GM12865 (cell line): ENCODE measurements around the gene PRDM16.

ENCODE experiments used
- DNase-seq: peaks from one replicate; pipeline ENCODE4 v3.0.0; 2010; ENCODE audit warnings: low read depth
- H3K4me3 ChIP-seq: 2 replicates; pipeline ENCODE4 v1.5.1; 2011; ENCODE audit warnings: mild to moderate bottlenecking, low read depth, low read length, control low read depth
- TF ChIP-seq, protein P1 (sequence below): IDR thresholded peaks from 2 replicates; pipeline ENCODE4 v1.5.1; 2011; ENCODE audit warnings: low read length, control low read depth, low read depth, inconsistent platforms; ENCODE audit not compliant: insufficient read depth; ENCODE audit errors: missing control alignments

Gene PRDM16

DNA sequence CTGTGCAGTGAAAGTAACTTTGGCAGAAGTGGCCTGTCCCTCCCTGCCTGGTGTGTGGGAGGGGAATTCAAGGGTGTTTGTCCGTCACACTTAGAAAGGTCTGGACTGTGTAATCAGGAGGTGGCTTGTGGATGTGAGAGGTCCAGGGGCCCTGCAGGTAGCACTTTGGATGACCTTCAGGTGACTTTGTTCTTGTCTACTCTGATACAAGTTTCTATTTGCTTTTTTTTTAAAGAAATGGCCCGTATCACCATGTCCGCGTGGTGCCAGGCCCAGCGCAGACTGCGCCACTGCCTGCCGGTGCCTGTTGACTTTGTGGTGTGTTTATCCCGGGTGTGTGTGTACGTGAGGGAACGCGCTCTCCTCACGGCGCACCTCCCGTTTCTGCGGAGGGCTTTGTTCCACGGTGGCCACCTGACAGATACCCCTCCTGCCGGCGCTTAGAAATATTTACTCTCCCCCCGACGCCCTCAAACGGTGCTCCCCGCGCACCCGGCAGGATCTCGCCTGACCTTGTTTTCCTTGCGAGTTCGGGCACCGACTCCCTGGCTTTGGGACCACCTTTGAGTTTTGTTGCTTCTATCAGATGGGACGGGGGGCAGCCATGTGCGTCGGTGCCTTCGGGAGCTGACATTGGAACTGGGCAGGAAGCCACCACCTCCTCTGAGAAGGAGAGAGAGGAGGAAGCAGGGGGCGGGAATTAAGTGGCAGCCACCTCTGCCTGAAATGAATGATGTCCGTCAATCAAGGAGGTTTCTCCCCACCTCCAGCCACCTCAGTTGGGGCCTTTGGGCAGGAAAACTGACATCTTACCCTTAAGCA, 119.4 kb downstream of the PRDM16 start:
- no peak overlapping the region for H3K4me3 ChIP-seq
- TF ChIP-seq, protein P1, sequence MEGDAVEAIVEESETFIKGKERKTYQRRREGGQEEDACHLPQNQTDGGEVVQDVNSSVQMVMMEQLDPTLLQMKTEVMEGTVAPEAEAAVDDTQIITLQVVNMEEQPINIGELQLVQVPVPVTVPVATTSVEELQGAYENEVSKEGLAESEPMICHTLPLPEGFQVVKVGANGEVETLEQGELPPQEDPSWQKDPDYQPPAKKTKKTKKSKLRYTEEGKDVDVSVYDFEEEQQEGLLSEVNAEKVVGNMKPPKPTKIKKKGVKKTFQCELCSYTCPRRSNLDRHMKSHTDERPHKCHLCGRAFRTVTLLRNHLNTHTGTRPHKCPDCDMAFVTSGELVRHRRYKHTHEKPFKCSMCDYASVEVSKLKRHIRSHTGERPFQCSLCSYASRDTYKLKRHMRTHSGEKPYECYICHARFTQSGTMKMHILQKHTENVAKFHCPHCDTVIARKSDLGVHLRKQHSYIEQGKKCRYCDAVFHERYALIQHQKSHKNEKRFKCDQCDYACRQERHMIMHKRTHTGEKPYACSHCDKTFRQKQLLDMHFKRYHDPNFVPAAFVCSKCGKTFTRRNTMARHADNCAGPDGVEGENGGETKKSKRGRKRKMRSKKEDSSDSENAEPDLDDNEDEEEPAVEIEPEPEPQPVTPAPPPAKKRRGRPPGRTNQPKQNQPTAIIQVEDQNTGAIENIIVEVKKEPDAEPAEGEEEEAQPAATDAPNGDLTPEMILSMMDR: no peak
- DNase-seq: no peak

DNA sequence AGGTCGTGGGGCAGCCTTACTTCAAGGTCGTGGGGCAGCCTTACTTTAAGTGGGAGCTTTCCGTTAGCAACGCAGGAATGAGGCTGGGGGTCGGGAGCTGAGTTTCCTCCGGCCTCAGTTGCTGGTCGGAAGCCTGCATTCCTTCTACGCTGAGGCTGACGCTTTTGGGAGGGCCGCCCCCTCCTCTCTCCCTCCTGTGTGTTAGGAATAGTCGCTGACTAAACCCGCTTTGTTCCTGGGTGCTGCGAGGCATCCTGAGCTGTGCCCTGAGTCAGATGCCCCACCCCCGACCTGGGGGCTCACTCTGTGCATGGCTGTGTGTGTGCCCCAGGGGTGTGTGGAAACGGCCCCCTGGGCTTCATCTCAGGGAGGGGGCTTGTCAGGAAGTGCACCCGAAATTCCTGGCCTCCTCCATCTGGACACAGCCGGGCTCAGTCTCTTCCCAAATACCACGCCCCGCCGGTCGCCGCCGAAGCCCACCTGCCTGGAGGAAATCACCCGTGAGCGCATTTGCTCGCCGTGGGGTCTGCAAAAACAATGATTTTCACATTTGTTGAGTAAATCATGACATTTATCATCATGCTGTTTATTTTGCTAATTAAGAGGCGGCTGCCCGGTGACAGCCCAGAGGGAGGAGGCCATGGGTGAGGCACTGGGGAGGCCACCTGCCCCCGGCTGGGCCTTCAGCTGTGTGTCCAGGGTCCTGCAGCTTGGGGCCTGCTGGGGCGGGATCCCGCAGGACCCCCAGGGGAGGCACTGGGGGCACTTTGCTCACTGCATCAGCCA, 121.4 kb downstream of the PRDM16 start:
- TF ChIP-seq, protein P1: no peak
- DNase-seq: no peak
- no peak overlapping the region for H3K4me3 ChIP-seq

DNA sequence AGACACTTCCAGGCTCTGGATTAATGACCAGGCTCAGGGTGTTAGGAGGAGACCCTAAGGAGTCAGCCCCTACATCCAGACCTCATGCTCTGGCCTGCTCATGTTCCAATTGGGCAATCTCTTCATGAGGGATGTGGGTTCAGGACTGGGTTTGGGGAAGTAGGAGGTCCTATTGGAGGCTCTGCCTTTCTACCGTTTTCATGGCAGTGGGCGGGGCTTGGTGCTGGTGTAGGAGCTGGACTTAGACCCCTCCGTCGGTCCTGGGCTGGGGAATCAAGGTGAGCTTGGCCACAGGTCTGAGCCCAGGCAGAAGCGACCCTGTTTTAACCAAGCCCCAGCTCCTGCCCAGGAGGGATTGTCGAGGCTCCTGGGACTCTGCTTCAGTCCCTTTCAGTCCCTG, 123.4 kb downstream of the PRDM16 start:
- TF ChIP-seq, protein P1: no peak

DNA sequence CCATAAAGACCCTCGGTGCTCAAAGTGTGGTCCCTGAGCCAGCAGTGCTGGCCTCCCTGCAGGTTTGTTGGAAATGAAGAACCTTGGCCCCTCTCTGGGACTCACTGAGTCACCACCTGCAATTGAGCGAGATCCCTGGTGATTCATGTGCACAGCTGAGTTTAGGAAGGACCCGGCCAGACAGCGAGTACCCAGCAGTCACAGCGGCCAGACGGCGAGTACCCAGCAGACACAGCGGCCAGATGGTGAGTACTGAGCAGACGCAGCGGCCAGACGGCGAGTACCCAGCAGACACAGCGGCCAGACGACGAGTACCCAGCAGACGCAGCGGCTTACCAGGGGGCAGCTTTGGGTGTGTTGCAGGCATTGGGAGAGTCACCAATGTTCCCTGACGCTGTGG, 123.8 kb downstream of the PRDM16 start:
- no peak for DNase-seq
- TF ChIP-seq, protein P1: no peak
- no peak overlapping the region for H3K4me3 ChIP-seq

More for the DNA sequence above, 123.4 kb downstream of the PRDM16 start:
- DNase-seq: no peak
- no peak overlapping the region for H3K4me3 ChIP-seq

DNA sequence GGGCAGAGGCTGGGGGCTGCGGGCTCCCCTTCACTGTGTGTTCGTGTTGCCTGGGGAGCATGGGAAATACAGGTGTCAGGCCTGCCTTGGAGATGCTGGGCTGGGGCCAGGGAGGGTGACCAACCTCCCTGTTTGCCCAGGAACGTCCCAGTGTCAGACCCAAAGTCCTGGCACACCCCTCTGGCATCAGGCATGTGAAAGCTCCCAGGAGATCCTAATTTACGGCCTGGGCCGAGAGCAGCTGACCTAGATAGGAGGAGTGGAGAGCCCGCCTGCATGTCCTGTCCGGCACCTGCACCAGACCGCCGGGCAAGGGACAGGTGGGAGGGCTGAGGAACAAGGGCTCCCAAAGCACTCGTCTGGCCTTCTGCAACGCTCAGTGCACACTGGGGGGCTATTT, 124.8 kb downstream of the PRDM16 start:
- TF ChIP-seq, protein P1: no peak
- no peak for DNase-seq
- H3K4me3 ChIP-seq: no peak overlapping the region

DNA sequence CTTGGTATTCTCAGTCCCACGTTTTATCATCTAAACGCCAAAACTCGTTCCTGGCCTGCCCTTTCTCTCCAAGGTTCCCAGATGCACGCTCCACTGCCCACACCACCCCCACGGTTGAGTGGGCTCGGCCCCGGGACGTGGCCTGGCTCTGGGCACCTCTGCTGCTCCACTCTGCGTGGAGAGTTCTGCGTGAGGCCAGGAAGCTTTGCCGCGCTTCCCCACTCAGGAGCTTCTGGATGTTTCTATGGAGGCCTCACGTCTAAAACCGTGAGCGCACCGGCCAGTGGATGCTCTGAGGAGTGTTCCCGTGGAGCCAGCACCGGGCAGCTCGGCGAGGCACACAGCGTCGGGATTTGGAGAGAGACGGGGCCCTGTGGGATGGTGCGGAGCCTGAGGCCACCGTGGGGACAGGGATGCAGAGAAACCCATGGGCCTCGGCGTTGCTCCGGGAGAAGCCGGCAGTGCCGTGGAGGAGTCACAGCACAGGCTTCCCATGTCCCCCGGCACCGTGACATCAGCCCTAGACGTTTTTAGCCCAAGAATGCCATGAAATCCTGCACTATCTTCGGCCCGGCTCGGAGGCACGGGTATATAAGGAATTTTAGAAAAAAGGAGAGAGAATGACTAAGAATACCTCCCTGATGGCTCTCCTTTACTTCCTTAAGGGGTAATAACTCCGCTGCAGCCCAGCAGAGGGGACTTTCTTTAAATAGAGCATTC, 125.9 kb downstream of the PRDM16 start:
- DNase-seq: no peak
- TF ChIP-seq, protein P1: no peak
- no peak overlapping the region for H3K4me3 ChIP-seq
